ENCODE data around the gene VENTX. TPM values are rescaled to one million over a fixed set of nuclear protein-coding genes. Genes with fewer than 3 reads are reported as not detected.

VENTX gene
- polyA plus RNA-seq, 4 donors = 0.06 to 0.24 (median 0.18) TPM

DNA sequence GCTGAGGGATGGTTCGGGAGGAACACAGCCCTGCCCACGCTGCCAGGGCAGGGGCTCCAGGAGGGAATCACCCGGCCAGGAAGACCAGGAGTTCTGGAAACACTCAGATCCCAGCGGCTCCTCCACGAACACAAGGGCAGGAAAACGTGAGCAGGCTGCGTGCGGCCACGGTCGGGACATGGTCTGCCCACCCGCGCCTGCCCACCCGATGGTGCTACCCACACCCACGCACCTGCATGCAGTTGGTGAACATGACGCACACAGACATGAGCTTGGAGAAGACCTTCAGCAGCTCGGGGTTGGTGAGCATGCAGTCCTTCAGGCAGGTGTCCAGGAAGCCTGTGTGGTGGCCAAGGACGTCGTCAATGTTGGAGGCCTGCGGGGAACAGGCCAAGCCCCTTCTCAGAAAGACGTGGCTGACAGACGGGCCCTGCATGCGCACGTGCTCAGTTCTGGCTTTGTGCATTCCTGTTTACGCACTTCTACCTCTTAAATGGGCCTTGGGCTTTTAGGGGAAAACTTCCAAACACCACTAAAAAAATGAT, 45.3 kb downstream of the VENTX start:
- DNase-seq (ENCODE audit: low read depth in 4 of 4, low spot score in 3 of 4) = no peak

DNA sequence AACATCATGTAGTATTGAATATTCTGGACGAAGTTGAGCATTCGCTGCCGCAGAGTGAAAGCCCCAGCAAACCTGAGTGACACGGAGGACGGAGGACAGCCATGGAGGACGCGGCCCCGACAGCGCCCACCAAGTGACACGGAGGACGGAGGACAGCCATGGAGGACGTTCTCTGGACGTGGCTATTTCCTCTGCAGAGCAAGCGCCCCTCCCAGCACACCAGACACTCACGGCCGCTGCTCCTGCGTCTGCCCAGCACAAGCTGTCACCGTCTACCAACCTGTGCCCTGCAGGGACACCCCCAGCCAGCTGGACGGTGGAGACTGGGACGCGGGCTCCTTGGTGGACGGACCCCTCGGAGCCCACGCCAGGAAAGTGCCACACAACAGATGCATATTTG, 46.3 kb downstream of the VENTX start:
- no peak for DNase-seq (ENCODE audit: low read depth in 4 of 4, low spot score in 3 of 4)

DNA sequence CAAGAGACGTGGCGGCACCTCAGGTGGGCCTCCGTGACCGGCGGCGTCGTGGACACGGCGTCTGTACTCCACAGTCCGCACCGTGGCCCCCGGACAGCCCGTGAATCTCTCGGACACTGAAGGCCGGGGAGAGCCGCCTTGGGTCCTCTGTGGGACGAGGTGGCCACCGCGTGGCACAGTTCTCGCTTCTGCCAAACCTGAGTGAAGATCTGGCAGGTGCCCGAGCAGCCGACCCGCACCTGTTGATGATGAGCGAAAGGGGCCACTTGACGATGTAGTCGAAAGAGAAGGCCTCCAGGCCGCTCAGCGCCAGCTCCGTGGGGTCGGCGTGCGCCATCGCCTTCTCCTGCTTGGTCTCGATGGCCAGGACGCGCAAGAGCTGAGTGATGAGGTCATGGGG, 47.6 kb downstream of the VENTX start:
- DNase-seq (ENCODE audit: low read depth in 4 of 4, low spot score in 3 of 4) = no peak

DNA sequence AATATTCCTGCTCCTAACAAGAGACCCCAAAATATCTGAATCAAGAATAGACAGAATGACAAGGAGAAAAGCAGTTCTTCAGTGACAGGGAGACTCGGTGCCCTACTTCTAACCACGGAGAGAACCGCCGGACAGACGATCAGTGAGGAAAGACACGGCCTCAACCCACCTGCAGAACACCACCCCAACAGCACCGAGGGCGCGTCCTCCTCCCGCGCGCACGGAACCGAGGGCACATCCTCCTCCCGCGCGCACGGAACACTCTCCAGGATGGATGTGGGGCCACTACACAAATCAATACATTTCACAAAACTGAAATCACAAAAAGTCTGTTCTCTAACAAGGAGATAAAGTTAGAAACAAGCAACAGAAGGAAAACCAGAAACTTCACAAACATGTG, 48.7 kb downstream of the VENTX start:
- no peak for DNase-seq (ENCODE audit: low read depth in 4 of 4, low spot score in 3 of 4)

DNA sequence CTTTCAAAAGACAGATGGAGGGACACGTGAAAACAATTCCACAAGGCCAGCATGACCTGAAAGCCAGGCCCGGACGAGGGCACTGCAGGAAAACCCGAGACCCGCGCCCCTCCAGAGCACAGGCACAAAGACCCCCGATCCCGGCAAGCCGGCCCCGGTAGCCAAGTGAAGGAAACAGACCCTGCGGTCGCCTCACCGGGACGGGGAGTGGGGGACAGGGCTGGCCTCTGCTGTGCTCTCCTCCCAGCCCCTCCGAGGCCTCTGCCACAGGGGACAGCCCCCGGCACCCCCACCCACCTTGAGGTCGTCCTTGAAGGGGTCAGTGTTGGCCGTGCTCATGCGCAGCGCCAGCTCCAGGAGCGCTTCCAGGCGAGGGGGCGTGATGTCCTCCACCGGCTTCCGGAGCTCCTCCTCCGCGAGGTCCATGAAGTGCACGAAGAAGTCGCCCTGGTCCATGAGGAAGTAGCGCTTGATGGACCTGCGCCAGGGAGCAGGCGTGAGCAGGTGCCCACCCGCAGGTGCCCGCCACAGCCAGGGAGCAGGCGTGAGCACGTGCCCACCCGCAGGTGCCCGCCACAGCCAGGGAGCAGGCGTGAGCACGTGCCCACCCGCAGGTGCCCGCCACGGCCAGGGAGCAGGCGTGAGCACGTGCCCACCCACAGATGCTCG, 50.3 kb downstream of the VENTX start:
- DNase-seq (ENCODE audit: low read depth in 4 of 4, low spot score in 3 of 4) = no peak

DNA sequence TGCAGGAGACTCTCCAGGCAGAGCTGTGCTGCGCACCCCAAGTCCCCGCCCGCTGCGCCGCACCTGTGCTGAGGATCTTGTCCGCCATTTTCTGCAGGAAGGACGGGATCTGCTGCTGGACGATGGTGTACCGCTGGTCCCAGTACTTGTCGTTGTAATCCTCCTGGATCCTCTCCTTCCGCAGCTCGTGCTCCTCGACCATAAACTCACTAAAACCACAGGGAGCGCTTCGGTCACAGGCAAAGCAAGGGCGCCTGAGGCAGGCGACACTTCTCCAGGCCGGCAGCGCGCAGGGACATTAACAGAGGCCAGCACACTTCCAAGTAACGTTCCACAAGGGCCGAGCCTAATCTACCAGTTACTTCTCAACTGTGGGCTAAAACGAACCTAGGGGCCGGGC, 52.1 kb downstream of the VENTX start:
- no peak for DNase-seq (ENCODE audit: low read depth in 4 of 4, low spot score in 3 of 4)

Other genes starting within 250 kb of the VENTX start
- gene ADGRA1, start 149.9 kb upstream of the VENTX start, polyA plus RNA-seq (ENCODE audit: insufficient read length in 4 of 4) = 1 to 10 TPM; 1.2 to 1.9 (median 1.5) TPM
- gene KNDC1, start 77.6 kb upstream of the VENTX start, polyA plus RNA-seq (ENCODE audit: insufficient read length in 4 of 4) = 1 to 10 TPM; 5.9 to 9.9 (median 7.1) TPM
- under 1 TPM in 1 of 4 donors, not detected in 3; 0.26 TPM for gene UTF1, start 7.6 kb upstream of the VENTX start, polyA plus RNA-seq (ENCODE audit: insufficient read length in 4 of 4)
- gene ADAM8, start 39.0 kb downstream of the VENTX start, polyA plus RNA-seq (ENCODE audit: insufficient read length in 4 of 4) = 1 to 10 TPM; 2.2 to 2.7 (median 2.5) TPM
- 10 to 100 TPM; 59.3 to 66.0 (median 62.4) TPM for gene TUBGCP2, start 71.0 kb downstream of the VENTX start, polyA plus RNA-seq (ENCODE audit: insufficient read length in 4 of 4)
- 10 to 100 TPM; 32.9 to 41.8 (median 38.8) TPM for gene ZNF511, start 71.1 kb downstream of the VENTX start, polyA plus RNA-seq (ENCODE audit: insufficient read length in 4 of 4)
- under 1 TPM in 3 of 4 donors, not detected in 1; 0.19 to 0.38 (median 0.21) TPM for gene CALY, start 99.0 kb downstream of the VENTX start, polyA plus RNA-seq (ENCODE audit: insufficient read length in 4 of 4)
- gene PRAP1, start 109.5 kb downstream of the VENTX start, polyA plus RNA-seq (ENCODE audit: insufficient read length in 4 of 4) = 1 to 10 TPM; 2.4 to 5.7 (median 4.0) TPM
- 10 to 100 TPM; 14.7 to 28.7 (median 18.1) TPM for gene FUOM, start 120.2 kb downstream of the VENTX start, polyA plus RNA-seq (ENCODE audit: insufficient read length in 4 of 4)
- gene ECHS1, start 135.5 kb downstream of the VENTX start, polyA plus RNA-seq (ENCODE audit: insufficient read length in 4 of 4) = 100 to 1,000 TPM; 140 to 163 (median 150) TPM
- 1 to 10 TPM; 5.5 to 7.6 (median 5.8) TPM for gene PAOX, start 141.4 kb downstream of the VENTX start, polyA plus RNA-seq (ENCODE audit: insufficient read length in 4 of 4)
- 10 to 100 TPM; 63.9 to 73.6 (median 67.1) TPM for gene MTG1, start 156.3 kb downstream of the VENTX start, polyA plus RNA-seq (ENCODE audit: insufficient read length in 4 of 4)
- gene SPRN, start 186.8 kb downstream of the VENTX start, polyA plus RNA-seq (ENCODE audit: insufficient read length in 4 of 4) = 1 to 10 TPM; 3.9 to 5.1 (median 4.5) TPM
- 1 to 10 TPM; 1.1 to 2.8 (median 1.7) TPM for gene SCART1, start 216.1 kb downstream of the VENTX start, polyA plus RNA-seq (ENCODE audit: insufficient read length in 4 of 4)